Measurements from ENCODE around the gene PTP4A2.

DNA sequence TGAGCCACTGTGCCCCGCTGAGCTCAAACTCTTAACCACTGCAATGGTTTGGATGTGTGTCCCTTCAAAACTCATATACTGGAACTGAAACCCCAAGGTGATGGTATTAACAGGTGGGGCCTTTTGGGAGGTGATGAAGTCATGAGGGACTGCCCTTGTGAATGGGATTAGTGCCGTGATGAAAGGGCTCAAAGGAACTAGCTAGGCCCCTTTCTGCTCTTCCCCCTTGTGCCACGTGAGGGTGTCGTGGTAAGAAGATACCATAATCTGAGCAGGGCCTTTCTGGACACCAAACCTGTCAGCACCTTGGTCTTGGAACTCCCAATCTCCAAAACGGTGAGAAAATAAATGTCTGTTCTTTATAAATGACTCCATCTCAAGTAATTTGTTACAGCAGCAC lies 76.8 kb downstream of the PTP4A2 start:
- TF ChIP-seq, protein P1, sequence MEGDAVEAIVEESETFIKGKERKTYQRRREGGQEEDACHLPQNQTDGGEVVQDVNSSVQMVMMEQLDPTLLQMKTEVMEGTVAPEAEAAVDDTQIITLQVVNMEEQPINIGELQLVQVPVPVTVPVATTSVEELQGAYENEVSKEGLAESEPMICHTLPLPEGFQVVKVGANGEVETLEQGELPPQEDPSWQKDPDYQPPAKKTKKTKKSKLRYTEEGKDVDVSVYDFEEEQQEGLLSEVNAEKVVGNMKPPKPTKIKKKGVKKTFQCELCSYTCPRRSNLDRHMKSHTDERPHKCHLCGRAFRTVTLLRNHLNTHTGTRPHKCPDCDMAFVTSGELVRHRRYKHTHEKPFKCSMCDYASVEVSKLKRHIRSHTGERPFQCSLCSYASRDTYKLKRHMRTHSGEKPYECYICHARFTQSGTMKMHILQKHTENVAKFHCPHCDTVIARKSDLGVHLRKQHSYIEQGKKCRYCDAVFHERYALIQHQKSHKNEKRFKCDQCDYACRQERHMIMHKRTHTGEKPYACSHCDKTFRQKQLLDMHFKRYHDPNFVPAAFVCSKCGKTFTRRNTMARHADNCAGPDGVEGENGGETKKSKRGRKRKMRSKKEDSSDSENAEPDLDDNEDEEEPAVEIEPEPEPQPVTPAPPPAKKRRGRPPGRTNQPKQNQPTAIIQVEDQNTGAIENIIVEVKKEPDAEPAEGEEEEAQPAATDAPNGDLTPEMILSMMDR (IDR thresholded peaks at IDR 0.05; ENCODE audit: low read depth, low read length), result no peak
- no peak for TF ChIP-seq MYC (IDR thresholded peaks at IDR 0.05; ENCODE audit: low read depth, low read length)
- no peak for TF ChIP-seq POLR2A (IDR thresholded peaks at IDR 0.05; ENCODE audit: extremely low read depth, insufficient read length)
